Measurements from ENCODE around the gene NAPB. TPM values are rescaled to one million over a fixed set of nuclear protein-coding genes. Genes with fewer than 3 reads are reported as not detected.
"Not testable (repeated sequence)": the region's sequence is repeated elsewhere in the genome, so short reads cannot be mapped to it uniquely, and the experiment has no call there.

Gene NAPB
- 9.0 TPM for polyA plus RNA-seq (2012; ENCODE audit: insufficient read depth, insufficient read length, low read depth)

GRCh38 chr20:23420943-23421931 is at the start of gene NAPB:
Gene NAPB, minus strand, starts transcription at chr20:23421488. Its CDS starts 86 bp downstream, at chr20:23421402.
- peak within 1 kb of the TSS; percentile 86 for H3K4me3 ChIP-seq (ENCODE audit: low read depth, low read length)

GRCh38 chr20:23466961-23467360 is 45.7 kb upstream of the NAPB start:
- not testable (repeated sequence) for H3K27me3 ChIP-seq; H3K9me3 ChIP-seq; H3K4me3 ChIP-seq (ENCODE audit: low read depth, low read length); DNase-seq; H3K4me1 ChIP-seq; H3K36me3 ChIP-seq

More at GRCh38 chr20:23420943-23421931, at the start of gene NAPB:
- peak; percentile 38 for TF ChIP-seq CTCF (IDR thresholded peaks at IDR 0.05; ENCODE audit: low read depth, low read length)
- no peaks in the 10 kb centered on the region for H3K36me3 ChIP-seq
- no peaks in the 10 kb centered on the region for H3K27me3 ChIP-seq
- no peaks in the 10 kb centered on the region for H3K4me1 ChIP-seq
- H3K9me3 ChIP-seq: no peaks in the 10 kb centered on the region
- peak; percentile 97 for DNase-seq

GRCh38 chr20:23461180-23461579 is 39.9 kb upstream of the NAPB start:
- TF ChIP-seq CTCF (IDR thresholded peaks at IDR 0.05; ENCODE audit: low read depth, low read length): no peak
- no peak overlapping the region for H3K4me3 ChIP-seq (ENCODE audit: low read depth, low read length)
- no peak for DNase-seq
- H3K27me3 ChIP-seq: no peaks in the 10 kb centered on the region
- H3K9me3 ChIP-seq: no peaks in the 10 kb centered on the region
- no peaks in the 10 kb centered on the region for H3K4me1 ChIP-seq
- H3K36me3 ChIP-seq: no peaks in the 10 kb centered on the region

GRCh38 chr20:23459461-23460150 is 38.3 kb upstream of the NAPB start:
- no peaks in the 10 kb centered on the region for H3K36me3 ChIP-seq
- H3K9me3 ChIP-seq: no peaks in the 10 kb centered on the region
- TF ChIP-seq CTCF (IDR thresholded peaks at IDR 0.05; ENCODE audit: low read depth, low read length): no peak
- H3K4me3 ChIP-seq (ENCODE audit: low read depth, low read length): no peak overlapping the region
- no peaks in the 10 kb centered on the region for H3K4me1 ChIP-seq
- H3K27me3 ChIP-seq: no peaks in the 10 kb centered on the region
- DNase-seq: no peak

- no peaks in the 10 kb centered on the region for H3K9me3 ChIP-seq
- no peaks in the 10 kb centered on the region for H3K27me3 ChIP-seq
- no peak for TF ChIP-seq CTCF (IDR thresholded peaks at IDR 0.05; ENCODE audit: low read depth, low read length)
- H3K4me3 ChIP-seq (ENCODE audit: low read depth, low read length): no peak overlapping the region
- H3K4me1 ChIP-seq: no peaks in the 10 kb centered on the region
- H3K36me3 ChIP-seq: no peaks in the 10 kb centered on the region
- no peak for DNase-seq
Measured at GRCh38 chr20:23456873-23457272, 35.6 kb upstream of the NAPB start.

- no peaks in the 10 kb centered on the region for H3K9me3 ChIP-seq
- H3K4me3 ChIP-seq (ENCODE audit: low read depth, low read length): no peak overlapping the region
- H3K27me3 ChIP-seq: no peaks in the 10 kb centered on the region
- no peak for DNase-seq
- no peaks in the 10 kb centered on the region for H3K36me3 ChIP-seq
- no peak for TF ChIP-seq CTCF (IDR thresholded peaks at IDR 0.05; ENCODE audit: low read depth, low read length)
- H3K4me1 ChIP-seq: no peaks in the 10 kb centered on the region
Measured at GRCh38 chr20:23456409-23456808, 35.1 kb upstream of the NAPB start.

Measured in BE2C (cell line).